Upper lobe of left lung (tissue), 6 donors: ENCODE results near the gene NUMA1. TPM values are rescaled to one million over a fixed set of nuclear protein-coding genes. Genes with fewer than 3 reads are reported as not detected.

Source experiments
- ATAC-seq, 2 donors: fragments of 200-7000 bp; cut with Tn5 transposase; one replicate each; pipeline ENCODE4 v1.9.1; 2022; ENCODE audit warnings: mild to moderate bottlenecking in 2 of 2, moderate library complexity in 2 of 2; ENCODE audit not compliant: low FRiP score in 2 of 2
- DNase-seq, 2 donors: peaks; one replicate each; pipeline ENCODE4 v3.0.0-alpha.2; 2019 to 2020
- H3K27ac ChIP-seq, 4 donors: fragments of 200-600 bp; sonication (generic); one replicate each; pipeline ENCODE4 v1.5.1; 2016 to 2019
- H3K27me3 ChIP-seq, 4 donors: fragments of 200-600 bp; sonication (generic); one replicate each; pipeline ENCODE4 v1.5.1; 2017 to 2019
- H3K36me3 ChIP-seq, 4 donors: fragments of 200-600 bp; sonication (generic); one replicate each; pipeline ENCODE4 v1.5.1; 2016 to 2019
- H3K4me1 ChIP-seq, 4 donors: fragments of 200-600 bp; sonication (generic); one replicate each; pipeline ENCODE4 v1.5.1; 2018 to 2019
- H3K4me3 ChIP-seq, 4 donors: fragments of 200-600 bp; sonication (generic); one replicate each; pipeline ENCODE4 v1.5.1; 2017 to 2019; ENCODE audit warnings: mild to moderate bottlenecking in 2 of 4, moderate library complexity in 1 of 4
- H3K9me3 ChIP-seq, 4 donors: fragments of 200-600 bp; sonication (generic); one replicate each; pipeline ENCODE4 v1.5.1; 2018 to 2019
- EP300 ChIP-seq, 4 donors: sonication (generic); formaldehyde crosslinking; IDR thresholded peaks; one replicate each; pipeline ENCODE4 v1.5.1; 2017; ENCODE audit warnings: antibody characterized with exemption in 4 of 4, control low read depth in 2 of 4
- POLR2A ChIP-seq, 4 donors: fragments of 450-650 bp; IDR thresholded peaks; one replicate each; pipeline ENCODE4 v1.5.1; 2016 to 2017; ENCODE audit warnings: antibody characterized with exemption in 4 of 4, mild to moderate bottlenecking in 2 of 4
- POLR2AphosphoS5 ChIP-seq, 2 donors: sonication (generic); formaldehyde crosslinking; IDR thresholded peaks; one replicate each; pipeline ENCODE4 v1.5.1; 2017; ENCODE audit warnings: antibody characterized with exemption in 2 of 2
- WGBS, 2 donors: methylation state at CpG; one replicate each; pipeline ENCODE4 v1.1.5; 2017 to 2018; 5-methylcytosine and 5-hydroxymethylcytosine counted together
- total RNA-seq, 6 donors: library from RNA; depleted of rRNA in 4 of 6; stranded (reverse); fragments of >200 nt in 4 of 6; gene quantifications; one replicate each; pipeline versions ENCODE4 v1.1.0 to v1.2.1, GENCODE V29; 2016 to 2021
- TF ChIP-seq, protein P1 (sequence below), 6 experiments: fragments of 450-650 bp in 4 of 6; fragments of 200-600 bp in 2 of 6; sonication (generic) in 2 of 6; IDR thresholded peaks; one replicate each; pipeline ENCODE4 v1.5.1; 2016 to 2019; ENCODE audit warnings: antibody characterized with exemption in 6 of 6
- donor health status: DM: no; HTN: no; CAD: no; lungs with moderate emphysema.
- donor health status: DM: no; HTN: yes; CAD: no; lungs with severe emphysema.

The NUMA1 gene
- total RNA-seq, 6 donors from 2014 or later, result 185 to 666 (median 241) TPM

GRCh38 chr11:72111300-72112142, 31.2 kb upstream of the NUMA1 start:
- peaks cover 0 to 16% (median 6%) of the 10 kb centered on the region in 4 donors for H3K36me3 ChIP-seq
- TF ChIP-seq POLR2AphosphoS5 (IDR thresholded peaks at IDR 0.05), result no peak
- TF ChIP-seq, protein P1, sequence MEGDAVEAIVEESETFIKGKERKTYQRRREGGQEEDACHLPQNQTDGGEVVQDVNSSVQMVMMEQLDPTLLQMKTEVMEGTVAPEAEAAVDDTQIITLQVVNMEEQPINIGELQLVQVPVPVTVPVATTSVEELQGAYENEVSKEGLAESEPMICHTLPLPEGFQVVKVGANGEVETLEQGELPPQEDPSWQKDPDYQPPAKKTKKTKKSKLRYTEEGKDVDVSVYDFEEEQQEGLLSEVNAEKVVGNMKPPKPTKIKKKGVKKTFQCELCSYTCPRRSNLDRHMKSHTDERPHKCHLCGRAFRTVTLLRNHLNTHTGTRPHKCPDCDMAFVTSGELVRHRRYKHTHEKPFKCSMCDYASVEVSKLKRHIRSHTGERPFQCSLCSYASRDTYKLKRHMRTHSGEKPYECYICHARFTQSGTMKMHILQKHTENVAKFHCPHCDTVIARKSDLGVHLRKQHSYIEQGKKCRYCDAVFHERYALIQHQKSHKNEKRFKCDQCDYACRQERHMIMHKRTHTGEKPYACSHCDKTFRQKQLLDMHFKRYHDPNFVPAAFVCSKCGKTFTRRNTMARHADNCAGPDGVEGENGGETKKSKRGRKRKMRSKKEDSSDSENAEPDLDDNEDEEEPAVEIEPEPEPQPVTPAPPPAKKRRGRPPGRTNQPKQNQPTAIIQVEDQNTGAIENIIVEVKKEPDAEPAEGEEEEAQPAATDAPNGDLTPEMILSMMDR (IDR thresholded peaks at IDR 0.05), result no peak
- TF ChIP-seq EP300 (IDR thresholded peaks at IDR 0.05), result no peak
- TF ChIP-seq POLR2A (IDR thresholded peaks at IDR 0.05), result no peak
- DNase-seq, result no peak
- peaks cover 10 to 13% (median 12%) of the 10 kb centered on the region in 4 donors for H3K4me1 ChIP-seq
- no peak for ATAC-seq
- peak overlapping the region; percentile 1 to 70 (median 62) for H3K4me3 ChIP-seq
- WGBS, 2 donors, result 4 to 5% methylated on average over 10 of the region's 10 CpGs
- H3K27me3 ChIP-seq, result no peaks in the 10 kb centered on the region
- H3K27ac ChIP-seq, result peak overlapping the region; percentile 96 to 98 (median 98)
- H3K9me3 ChIP-seq, result no peaks in the 10 kb centered on the region

DNA sequence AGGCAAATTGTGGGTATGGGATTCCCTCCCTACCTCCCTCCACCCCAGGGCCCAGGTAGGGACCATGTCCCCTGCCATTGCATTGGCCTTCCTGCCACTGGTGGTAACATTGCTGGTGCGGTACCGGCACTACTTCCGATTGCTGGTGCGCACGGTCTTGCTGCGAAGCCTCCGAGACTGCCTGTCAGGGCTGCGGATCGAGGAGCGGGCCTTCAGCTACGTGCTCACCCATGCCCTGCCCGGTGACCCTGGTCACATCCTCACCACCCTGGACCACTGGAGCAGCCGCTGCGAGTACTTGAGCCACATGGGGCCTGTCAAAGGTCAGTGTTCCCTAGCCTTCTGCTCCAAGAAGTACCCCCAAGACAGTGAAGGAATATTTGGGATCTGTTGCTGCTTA, 25.5 kb upstream of the NUMA1 start, which contains the start of gene TOMT:
TSS of gene TOMT (plus strand) at position 37 of the 400 bp plus-strand sequence. CDS start at position 65, 28 bp downstream.
- TF ChIP-seq, protein P1 (IDR thresholded peaks at IDR 0.05), result no peak
- TF ChIP-seq POLR2A (IDR thresholded peaks at IDR 0.05), result no peak
- no peak for TF ChIP-seq POLR2AphosphoS5 (IDR thresholded peaks at IDR 0.05)
- peak in 1 of 2 donors; percentile 51 for DNase-seq
- Histone ChIP-seq H3K4me1 (peaks cover 20 to 24% (median 24%) of the 10 kb centered on the region in 4 donors), H3K27ac (no peak within 1 kb of the TSS), H3K9me3 (no peaks in the 10 kb centered on the region), H3K27me3 (no peaks in the 10 kb centered on the region), H3K4me3 (no peak within 1 kb of the TSS), H3K36me3 (peaks cover 0 to 16% (median 6%) of the 10 kb centered on the region in 4 donors)
- WGBS, 2 donors, result 93 to 96% methylated on average over 14 of the region's 14 CpGs
- no peak for ATAC-seq

- TF ChIP-seq, protein P1 (IDR thresholded peaks at IDR 0.05), result peak in 1 of 6 experiments; percentile 12
- no peak for TF ChIP-seq POLR2AphosphoS5 (IDR thresholded peaks at IDR 0.05)
- TF ChIP-seq EP300 (IDR thresholded peaks at IDR 0.05), result no peak
- TF ChIP-seq POLR2A (IDR thresholded peaks at IDR 0.05), result no peak
- 80 to 94% methylated on average over 9 to 11 of the region's 11 CpGs for WGBS, 2 donors
- H3K4me3 ChIP-seq, result peak overlapping the region in 3 of 4 donors; percentile 61 to 90 (median 79)
- ATAC-seq (no peak), DNase-seq (no peak)
- no peaks in the 10 kb centered on the region for H3K27me3 ChIP-seq
- peaks cover 35 to 40% (median 35%) of the 10 kb centered on the region in 4 donors for H3K4me1 ChIP-seq
- peaks cover 0 to 21% (median 7%) of the 10 kb centered on the region in 4 donors for H3K36me3 ChIP-seq
- H3K9me3 ChIP-seq, result no peaks in the 10 kb centered on the region
- H3K27ac ChIP-seq, result peak overlapping the region; percentile 87 to 98 (median 94)
Measured at GRCh38 chr11:72103754-72104167, 23.4 kb upstream of the NUMA1 start.

GRCh38 chr11:72102946-72103753, 22.8 kb upstream of the NUMA1 start, which contains the start of gene LAMTOR1:
TSS of gene LAMTOR1 (minus strand) at chr11:72103297. CDS start at chr11:72103224, 73 bp downstream.
- peak; percentile 98 to 99 for ATAC-seq
- Histone ChIP-seq H3K27me3 (no peaks in the 10 kb centered on the region), H3K9me3 (no peaks in the 10 kb centered on the region), H3K27ac (peak within 1 kb of the TSS; percentile 87 to 98 (median 94)), H3K36me3 (peaks cover 4 to 21% (median 13%) of the 10 kb centered on the region in 4 donors), H3K4me1 (peaks cover 35 to 40% (median 35%) of the 10 kb centered on the region in 4 donors), H3K4me3 (peak within 1 kb of the TSS; percentile 61 to 90 (median 72))
- TF ChIP-seq, protein P1 (IDR thresholded peaks at IDR 0.05), result peak; percentile 30 to 90 (median 76)
- TF ChIP-seq POLR2A (IDR thresholded peaks at IDR 0.05) (peak; percentile 55 to 90 (median 68)), EP300 (IDR thresholded peaks at IDR 0.05) (peak in 1 of 4 donors; percentile 60), POLR2AphosphoS5 (IDR thresholded peaks at IDR 0.05) (peak; percentile 85 to 86)
- DNase-seq, result peak; percentile 97
- WGBS, 2 donors, result 3 to 10% methylated on average over 29 to 40 of the region's 64 CpGs
